Activated B cell treated with CpG ODN at 0.5 μM for 24 hours (primary cell): ENCODE measurements around the gene NFIC. TPM values are rescaled to one million over a fixed set of nuclear protein-coding genes. Genes with fewer than 3 reads are reported as not detected.

Experiments used
- ATAC-seq: fragments of 200-7000 bp; cut with Tn5 transposase; one replicate; pipeline ENCODE4 v1.10.0; 2021; ENCODE audit warnings: low read depth, mild to moderate bottlenecking, moderate library complexity
- CTCF ChIA-PET: fragments of 350-600 bp; sonication (Branson Sonifier 250); formaldehyde crosslinking; loops from one replicate; lab custom pipeline; 2021; ENCODE audit warnings: antibody characterized with exemption; lab: Charles Lee
- POLR2A ChIA-PET: fragments of 350-600 bp; sonication (Branson Sonifier 250); formaldehyde crosslinking; loops from one replicate; lab custom pipeline; 2021; ENCODE audit warnings: antibody characterized with exemption; lab: Charles Lee
- DNase-seq: peaks from one replicate; pipeline ENCODE4 v3.0.0; 2022
- H3K27ac Mint-ChIP-seq: one replicate; pipeline ENCODE4 v1.8.0; 2020; ENCODE audit warnings: mixed read lengths
- H3K27me3 Mint-ChIP-seq: one replicate; pipeline ENCODE4 v1.8.0; 2021; ENCODE audit warnings: mixed read lengths
- H3K36me3 Mint-ChIP-seq: one replicate; pipeline ENCODE4 v1.8.0; 2021; ENCODE audit warnings: low read depth, mixed read lengths
- H3K4me1 Mint-ChIP-seq: one replicate; pipeline ENCODE4 v1.8.0; 2021; ENCODE audit warnings: mixed read lengths
- H3K4me3 Mint-ChIP-seq: one replicate; pipeline ENCODE4 v1.8.0; 2020; ENCODE audit warnings: mild to moderate bottlenecking, mixed read lengths
- H3K9me3 Mint-ChIP-seq: one replicate; pipeline ENCODE4 v1.8.0; 2020; ENCODE audit warnings: mixed read lengths
- CTCF ChIP-seq: fragments of 200-600 bp; IDR thresholded peaks from one replicate; pipeline ENCODE4 v1.8.0; 2022; ENCODE audit warnings: antibody characterized with exemption, mild to moderate bottlenecking
- intact Hi-C: fragments of 100-400 bp; cut with micrococcal nuclease; formaldehyde crosslinking; loops from one replicate; pipeline ENCODE4 v1.15.1; 2024
- total RNA-seq: library from RNA; stranded (reverse); gene quantifications from 2 replicates; pipeline ENCODE4 v1.2.3, GENCODE V29; 2022

Gene NFIC
- total RNA-seq, 1 donor from 2014 or later: 18.8 TPM

GRCh38 chr19:3471954-3472655 is 105.7 kb downstream of the NFIC start:
- TF ChIP-seq CTCF: no peak
- H3K27me3 Mint-ChIP-seq: no peaks in the 10 kb centered on the region
- CTCF ChIA-PET: interaction anchor here (0.6 to 2.0 kb wide), 9 partner anchors 11 to 167 kb away, joined by 3 to 8 read pairs (median 4); partner anchors contain the start of gene SMIM44
- H3K4me1 Mint-ChIP-seq: no peaks in the 10 kb centered on the region
- DNase-seq (no peak), ATAC-seq (no peak)
- no peak overlapping the region for H3K27ac Mint-ChIP-seq
- POLR2A ChIA-PET: interaction anchor here (0.6 kb wide), 1 partner anchor 43 kb away, joined by 3 read pairs; no protein-coding TSS in a partner anchor
- peaks cover 2% of the 10 kb centered on the region for H3K9me3 Mint-ChIP-seq
- no peaks in the 10 kb centered on the region for H3K36me3 Mint-ChIP-seq
- no peak overlapping the region for H3K4me3 Mint-ChIP-seq
- intact Hi-C loops: no loop called here

GRCh38 chr19:3474010-3474409 is 107.6 kb downstream of the NFIC start:
- H3K9me3 Mint-ChIP-seq: no peaks in the 10 kb centered on the region
- no peak for ATAC-seq

GRCh38 chr19:3474614-3475013 is 108.2 kb downstream of the NFIC start:
- no peak for ATAC-seq
- no peak for DNase-seq
- H3K27ac Mint-ChIP-seq: no peak overlapping the region
- POLR2A ChIA-PET: no interaction called here
- H3K4me3 Mint-ChIP-seq: no peak overlapping the region
- H3K4me1 Mint-ChIP-seq: peaks cover 14% of the 10 kb centered on the region
- no peaks in the 10 kb centered on the region for H3K9me3 Mint-ChIP-seq
- CTCF ChIA-PET: no interaction called here
- intact Hi-C loops: no loop called here
- H3K36me3 Mint-ChIP-seq: no peaks in the 10 kb centered on the region
- TF ChIP-seq CTCF: no peak
- no peaks in the 10 kb centered on the region for H3K27me3 Mint-ChIP-seq

More at GRCh38 chr19:3474010-3474409, 107.6 kb downstream of the NFIC start:
- CTCF ChIA-PET: interaction anchor here (2.0 kb wide), 1 partner anchor 169 kb away, joined by 8 read pairs; no protein-coding TSS in a partner anchor
- intact Hi-C loops: no loop called here
- POLR2A ChIA-PET: no interaction called here
- H3K27me3 Mint-ChIP-seq: no peaks in the 10 kb centered on the region
- peaks cover 11% of the 10 kb centered on the region for H3K4me1 Mint-ChIP-seq
- H3K27ac Mint-ChIP-seq: no peak overlapping the region
- DNase-seq: no peak
- no peak overlapping the region for H3K4me3 Mint-ChIP-seq
- no peak for TF ChIP-seq CTCF
- no peaks in the 10 kb centered on the region for H3K36me3 Mint-ChIP-seq

- no peak for TF ChIP-seq CTCF
- no peak overlapping the region for H3K4me3 Mint-ChIP-seq
- ATAC-seq: no peak
- H3K4me1 Mint-ChIP-seq: peaks cover 14% of the 10 kb centered on the region
- intact Hi-C loops: no loop called here
- H3K9me3 Mint-ChIP-seq: no peaks in the 10 kb centered on the region
- DNase-seq: no peak
- CTCF ChIA-PET: interaction anchor here (1.0 kb wide), 1 partner anchor 149 kb away, joined by 3 read pairs; no protein-coding TSS in a partner anchor
- H3K27me3 Mint-ChIP-seq: no peaks in the 10 kb centered on the region
- POLR2A ChIA-PET: no interaction called here
- no peak overlapping the region for H3K27ac Mint-ChIP-seq
- no peaks in the 10 kb centered on the region for H3K36me3 Mint-ChIP-seq
Observed at GRCh38 chr19:3475449-3475848, 109.1 kb downstream of the NFIC start.

GRCh38 chr19:3476830-3477229 is 110.4 kb downstream of the NFIC start:
- intact Hi-C loops: no loop called here
- ChIA-PET POLR2A (no interaction called here), CTCF (no interaction called here)
- no peak for ATAC-seq
- H3K4me1 Mint-ChIP-seq: peaks cover 16% of the 10 kb centered on the region
- H3K27me3 Mint-ChIP-seq: no peaks in the 10 kb centered on the region
- H3K36me3 Mint-ChIP-seq: no peaks in the 10 kb centered on the region
- no peak overlapping the region for H3K4me3 Mint-ChIP-seq
- no peak for DNase-seq
- no peaks in the 10 kb centered on the region for H3K9me3 Mint-ChIP-seq
- TF ChIP-seq CTCF: no peak
- H3K27ac Mint-ChIP-seq: no peak overlapping the region
